MM.1S (cell line): ENCODE data around the gene TM9SF2.
A peak's percentile ranks its signal among the peaks of the same experiment; 100 is the strongest.

Experiments
- DNase-seq: peaks from one replicate; pipeline ENCODE4 v3.0.0-alpha.2; 2015
- H2AFZ ChIP-seq: fragments of 300-600 bp; sonication (generic); 2 replicates; pipeline ENCODE4 v1.6.0; 2016; ENCODE audit warnings: antibody characterized with exemption, low read length
- H3F3A ChIP-seq: fragments of 300-600 bp; sonication (generic); 2 replicates; pipeline ENCODE4 v1.6.1; 2016; ENCODE audit warnings: mild to moderate bottlenecking, antibody characterized with exemption, low read length, moderate library complexity, mixed read lengths; ENCODE audit not compliant: insufficient read depth
- H3K27ac ChIP-seq: fragments of 300-600 bp; sonication (generic); 2 replicates; pipeline ENCODE4 v1.5.1; 2016; ENCODE audit warnings: mild to moderate bottlenecking, low read length
- H3K27me3 ChIP-seq: fragments of 300-600 bp; sonication (generic); replicated peaks from 2 replicates; pipeline ENCODE4 v1.6.0; 2016; ENCODE audit warnings: low read length; ENCODE audit not compliant: insufficient read depth
- H3K36me3 ChIP-seq: fragments of 300-600 bp; sonication (generic); replicated peaks from 2 replicates; pipeline ENCODE4 v1.6.1; 2016; ENCODE audit warnings: mild to moderate bottlenecking, low read length, mixed read lengths; ENCODE audit not compliant: insufficient read depth
- H3K4me1 ChIP-seq: fragments of 300-600 bp; sonication (generic); 2 replicates; pipeline ENCODE4 v1.6.1; 2016; ENCODE audit warnings: low read length, mixed read lengths
- H3K4me2 ChIP-seq: fragments of 300-600 bp; sonication (generic); 2 replicates; pipeline ENCODE4 v1.6.0; 2016; ENCODE audit warnings: low read depth, low read length
- H3K4me3 ChIP-seq: fragments of 300-600 bp; sonication (generic); 2 replicates; pipeline ENCODE4 v1.5.1; 2016; ENCODE audit warnings: low read length, mixed read lengths
- H3K79me2 ChIP-seq: fragments of 300-600 bp; sonication (generic); 2 replicates; pipeline ENCODE4 v1.6.1; 2016; ENCODE audit warnings: mixed run types, low read length, mixed read lengths
- H3K9ac ChIP-seq: fragments of 300-600 bp; sonication (generic); 2 replicates; pipeline ENCODE4 v1.6.1; 2016; ENCODE audit warnings: low read length, mixed read lengths
- H3K9me2 ChIP-seq: fragments of 300-600 bp; sonication (generic); replicated peaks from 2 replicates; pipeline ENCODE4 v1.6.1; 2016; ENCODE audit warnings: mild to moderate bottlenecking, low read length, mixed read lengths; ENCODE audit not compliant: insufficient read depth
- H3K9me3 ChIP-seq: fragments of 300-600 bp; sonication (generic); replicated peaks from 2 replicates; pipeline ENCODE4 v1.6.1; 2016; ENCODE audit warnings: mild to moderate bottlenecking, low read length, mixed read lengths; ENCODE audit not compliant: insufficient read depth
- H4K20me1 ChIP-seq: fragments of 300-600 bp; sonication (generic); 2 replicates; pipeline ENCODE4 v1.6.1; 2016; ENCODE audit warnings: mild to moderate bottlenecking, low read length, moderate library complexity, mixed read lengths; ENCODE audit not compliant: insufficient read depth
- CTCF ChIP-seq: fragments of 300-600 bp; sonication (generic); IDR thresholded peaks from 2 replicates; pipeline ENCODE4 v1.5.1; 2016; ENCODE audit warnings: antibody characterized with exemption, low read length, mixed read lengths
- EZH2 ChIP-seq: fragments of 300-600 bp; sonication (generic); optimal IDR thresholded peaks from 2 replicates; pipeline ENCODE3; 2017; ENCODE audit warnings: low read depth, mild to moderate bottlenecking, antibody characterized with exemption, low read length, mixed read lengths
- EZH2phosphoT487 ChIP-seq: fragments of 300-600 bp; sonication (generic); IDR thresholded peaks from 2 replicates; pipeline ENCODE4 v1.6.1; 2018; ENCODE audit warnings: antibody characterized with exemption, low read length

The TM9SF2 gene

GRCh38 chr13:99528547-99528946 is 27.3 kb downstream of the TM9SF2 start:
- H3F3A ChIP-seq: no peaks in the 10 kb centered on the region
- H2AFZ ChIP-seq: no peak overlapping the region
- no peak overlapping the region for H3K9ac ChIP-seq
- no peak overlapping the region for H3K4me3 ChIP-seq
- no peaks in the 10 kb centered on the region for H3K79me2 ChIP-seq
- no peaks in the 10 kb centered on the region for H4K20me1 ChIP-seq
- H3K9me2 ChIP-seq: no peaks in the 10 kb centered on the region
- H3K27ac ChIP-seq: no peak overlapping the region
- no peak overlapping the region for H3K4me2 ChIP-seq
- no peaks in the 10 kb centered on the region for H3K27me3 ChIP-seq
- H3K4me1 ChIP-seq: no peaks in the 10 kb centered on the region
- H3K36me3 ChIP-seq: no peaks in the 10 kb centered on the region; the same call in 1 of the 2 replicates
- H3K9me3 ChIP-seq: no peaks in the 10 kb centered on the region
- no peak for TF ChIP-seq EZH2phosphoT487
- peak; percentile 24; the same call in 1 of the 2 replicates for TF ChIP-seq CTCF
- DNase-seq: no peak

GRCh38 chr13:99536023-99536422 is 34.8 kb downstream of the TM9SF2 start:
- Histone ChIP-seq H3K4me2 (no peak overlapping the region), H3K9me2 (no peaks in the 10 kb centered on the region), H3F3A (no peaks in the 10 kb centered on the region), H3K36me3 (0 out of 2 replicates have a peak, but pooled peaks cover 5% of the 10 kb centered on the region), H3K27me3 (no peaks in the 10 kb centered on the region), H3K4me1 (no peaks in the 10 kb centered on the region), H3K9ac (no peak overlapping the region), H3K27ac (no peak overlapping the region), H3K4me3 (no peak overlapping the region), H4K20me1 (no peaks in the 10 kb centered on the region), H3K9me3 (no peaks in the 10 kb centered on the region), H3K79me2 (no peaks in the 10 kb centered on the region), H2AFZ (no peak overlapping the region)
- no peak for TF ChIP-seq EZH2
- TF ChIP-seq CTCF: no peak
- no peak for TF ChIP-seq EZH2phosphoT487
- no peak for DNase-seq

- Histone ChIP-seq H3K36me3 (peaks cover 5% of the 10 kb centered on the region; the same call in 1 of the 2 replicates), H3K4me1 (no peaks in the 10 kb centered on the region), H3K4me3 (no peak overlapping the region), H3K27me3 (no peaks in the 10 kb centered on the region), H3K9ac (no peak overlapping the region), H3K79me2 (no peaks in the 10 kb centered on the region), H2AFZ (no peak overlapping the region), H3K27ac (no peak overlapping the region), H3K9me3 (no peaks in the 10 kb centered on the region), H3K9me2 (no peaks in the 10 kb centered on the region), H3K4me2 (no peak overlapping the region), H4K20me1 (no peaks in the 10 kb centered on the region), H3F3A (no peaks in the 10 kb centered on the region)
- DNase-seq: no peak
- TF ChIP-seq CTCF: no peak
Observed at GRCh38 chr13:99540530-99540929, 39.3 kb downstream of the TM9SF2 start.
